Measurements from ENCODE around the gene ARSJ.
A peak's percentile ranks its signal among the peaks of the same experiment; 100 is the strongest.

Gene ARSJ

GRCh38 chr4:113987382-113987941 is 8.0 kb upstream of the ARSJ start:
- DNase-seq (ENCODE audit: low read depth) = no peak

DNA sequence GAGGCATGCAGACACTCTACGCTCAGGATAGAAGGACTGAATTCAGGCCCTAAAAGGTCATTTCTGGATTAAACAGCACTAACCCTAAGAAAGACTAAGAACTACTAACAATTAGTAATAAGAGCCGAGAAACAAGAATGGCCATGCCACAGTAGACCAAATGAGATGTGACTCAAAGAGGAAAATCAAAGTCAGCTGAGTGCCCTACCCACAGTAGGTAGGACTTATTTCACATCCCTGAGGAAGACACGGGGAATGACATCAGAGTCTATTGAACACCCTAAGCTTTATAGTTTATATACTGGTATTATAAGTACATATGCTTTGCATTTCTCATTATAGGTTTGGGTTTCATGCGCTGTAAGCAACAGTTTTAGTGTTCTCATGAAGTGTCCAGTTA is 2.7 kb upstream of the ARSJ start:
- DNase-seq (ENCODE audit: low read depth) = no peak

DNA sequence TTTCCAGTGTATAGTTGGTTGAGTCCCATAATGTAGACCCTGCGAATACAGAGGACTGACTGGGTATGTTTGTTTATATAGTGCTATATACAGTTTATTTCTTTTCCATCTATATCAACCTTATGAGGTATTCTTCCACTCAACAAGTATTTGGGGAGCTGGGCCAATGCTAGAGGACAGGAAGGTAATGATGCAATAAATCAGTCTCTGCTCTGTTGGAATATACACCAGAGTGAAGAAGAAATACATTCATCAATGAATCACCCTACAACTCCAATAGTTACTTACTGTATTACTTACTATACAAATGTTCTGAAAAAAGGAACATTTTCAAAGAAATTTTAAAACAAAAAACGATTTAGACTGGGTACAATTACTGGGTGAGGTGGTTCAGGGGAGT is 2.1 kb upstream of the ARSJ start:
- DNase-seq (ENCODE audit: low read depth) = no peak

DNA sequence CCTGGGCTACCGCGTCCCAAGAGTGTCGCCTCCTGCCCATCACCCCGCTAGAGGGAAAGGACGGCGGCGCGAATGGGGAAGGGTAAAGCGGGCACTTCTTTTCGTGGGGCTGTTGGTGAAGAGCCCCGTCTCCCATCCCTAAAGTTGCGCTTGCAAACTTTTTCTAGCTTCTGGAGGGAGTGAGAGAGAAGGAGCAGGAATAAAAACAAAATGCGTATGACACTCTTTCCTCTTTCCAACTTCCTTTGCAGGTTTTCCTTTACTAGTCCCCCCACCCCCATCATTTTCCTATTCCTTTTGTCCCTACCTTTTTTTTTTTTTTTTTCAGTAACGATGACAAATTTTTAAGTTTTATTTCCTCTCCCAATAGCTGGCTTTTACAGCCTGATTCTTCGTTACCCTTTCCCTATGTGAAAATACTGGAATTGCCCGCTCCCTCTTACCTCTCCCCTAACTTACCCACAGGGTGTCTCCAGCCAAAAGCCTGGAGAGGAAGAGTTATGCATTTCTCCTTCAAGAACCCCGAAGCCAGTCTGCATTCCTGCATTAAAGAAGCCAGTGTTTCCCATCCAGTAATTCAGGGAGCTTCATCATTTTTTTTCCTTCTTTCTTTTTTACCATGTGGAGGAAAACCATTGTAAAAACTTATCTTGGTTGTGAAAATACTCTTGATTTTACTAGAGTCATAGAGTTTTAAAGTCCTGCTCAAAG is 613 bp upstream of the ARSJ start:
- DNase-seq (ENCODE audit: low read depth) = no peak

GRCh38 chr4:113978561-113979147 is 793 bp downstream of the ARSJ start:
- DNase-seq (ENCODE audit: low read depth) = no peak

DNA sequence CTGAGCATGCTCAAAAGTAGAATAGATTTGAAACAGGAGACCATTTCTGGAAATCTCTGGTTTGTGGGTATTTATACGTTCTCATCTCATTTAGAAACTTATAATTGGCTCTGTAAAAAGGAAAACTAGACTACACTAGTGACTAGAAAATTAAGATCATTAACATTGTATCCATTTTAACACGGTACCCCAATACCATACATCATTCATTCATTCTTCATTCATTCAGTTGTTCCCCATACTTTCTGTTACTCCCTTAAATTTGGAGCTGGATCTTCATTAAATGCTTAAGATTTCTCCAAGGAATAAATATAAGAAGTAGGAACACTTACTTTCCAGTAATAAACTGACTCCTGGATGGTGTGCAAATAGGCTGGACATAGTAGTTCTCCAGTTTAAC is 1.3 kb downstream of the ARSJ start:
- no peak for DNase-seq (ENCODE audit: low read depth)

- DNase-seq (ENCODE audit: low read depth) = no peak
Measured at GRCh38 chr4:113977526-113977855, 2.0 kb downstream of the ARSJ start.

DNA sequence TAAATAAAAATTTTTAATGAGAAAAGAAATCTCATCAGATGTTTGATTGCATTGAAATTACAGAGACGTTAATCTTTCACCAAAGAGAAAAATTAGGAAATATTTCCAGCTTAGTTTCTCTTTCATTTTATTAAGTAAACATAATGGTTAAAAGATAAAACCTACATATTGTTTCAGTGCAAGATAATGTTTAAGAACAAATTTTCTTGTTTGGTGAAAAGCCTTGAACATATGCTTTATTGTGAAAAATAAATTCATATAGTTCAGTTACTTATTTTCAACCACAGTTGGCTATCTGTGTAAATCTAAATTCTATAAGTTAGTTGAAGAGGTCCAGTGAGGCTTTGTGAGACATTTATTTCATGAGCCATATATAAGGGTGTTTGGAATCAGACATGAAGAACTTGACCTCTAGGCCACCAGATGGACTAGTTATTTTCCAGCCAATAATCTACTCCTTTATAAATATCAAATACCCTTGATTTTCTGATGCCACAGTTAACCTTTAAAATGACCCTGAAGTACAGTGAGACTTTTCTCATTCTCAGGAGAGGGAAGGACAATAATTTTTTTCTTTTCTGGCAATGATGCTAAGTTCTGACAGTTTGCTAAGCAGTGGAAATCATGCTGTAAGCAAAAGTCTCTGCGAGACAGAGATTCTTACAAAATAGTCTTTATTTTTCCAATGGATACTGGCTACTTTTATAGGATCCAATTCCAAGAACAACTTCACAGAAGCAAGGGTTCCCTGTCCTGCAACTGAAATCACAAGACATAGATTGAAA is 2.5 kb downstream of the ARSJ start:
- DNase-seq (ENCODE audit: low read depth) = no peak

GRCh38 chr4:113975578-113975977 is 3.9 kb downstream of the ARSJ start:
- no peak for DNase-seq (ENCODE audit: low read depth)

- no peak for DNase-seq (ENCODE audit: low read depth)
Measured at GRCh38 chr4:113974467-113974866, 5.0 kb downstream of the ARSJ start.

DNA sequence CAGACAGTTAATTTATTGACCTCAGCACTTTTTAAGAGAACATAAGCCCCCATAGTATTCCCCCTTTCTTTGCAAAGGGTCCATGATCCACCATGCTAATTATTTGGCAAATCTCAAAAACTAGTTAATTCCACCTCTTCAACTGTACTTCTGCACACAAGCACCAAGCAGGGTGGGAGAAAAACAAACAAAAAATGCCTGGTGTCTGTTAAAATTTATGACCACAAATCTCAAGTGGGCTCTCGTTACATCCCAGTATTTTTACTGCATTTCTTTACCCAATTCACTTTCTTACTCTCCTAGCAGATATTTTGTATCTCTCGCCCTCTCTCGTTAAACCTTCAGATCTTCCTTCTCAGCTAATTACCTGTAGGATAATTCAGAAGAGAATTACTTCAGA is 6.1 kb downstream of the ARSJ start:
- no peak for DNase-seq (ENCODE audit: low read depth)

- DNase-seq (ENCODE audit: low read depth) = no peak
Measured at GRCh38 chr4:113972781-113973180, 6.7 kb downstream of the ARSJ start.

- DNase-seq (ENCODE audit: low read depth) = no peak
Measured at GRCh38 chr4:113971706-113972360, 7.6 kb downstream of the ARSJ start.

- DNase-seq (ENCODE audit: low read depth) = no peak
Measured at GRCh38 chr4:113969709-113970334, 9.6 kb downstream of the ARSJ start.

DNA sequence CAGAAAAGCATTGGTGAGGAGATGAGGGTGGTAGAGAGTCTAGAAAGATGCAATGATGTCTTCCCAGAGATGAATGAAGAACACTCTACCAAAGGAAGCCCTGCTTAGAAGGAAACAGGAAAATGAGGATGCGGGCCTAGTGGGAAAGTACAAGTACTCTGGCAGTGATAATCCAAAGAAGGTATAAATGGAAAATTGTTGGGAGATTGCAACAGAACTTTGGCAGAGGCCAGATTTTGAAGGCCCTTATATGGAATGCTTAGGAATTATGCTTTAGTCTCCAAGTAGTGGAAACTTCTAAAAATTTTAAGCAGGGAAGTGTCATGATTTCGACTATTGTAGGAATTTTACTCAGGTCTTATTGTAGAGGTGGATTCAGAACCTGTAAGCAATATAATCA is 11.0 kb downstream of the ARSJ start:
- DNase-seq (ENCODE audit: low read depth) = no peak

GRCh38 chr4:113967687-113968086 is 11.8 kb downstream of the ARSJ start:
- DNase-seq (ENCODE audit: low read depth) = no peak

DNA sequence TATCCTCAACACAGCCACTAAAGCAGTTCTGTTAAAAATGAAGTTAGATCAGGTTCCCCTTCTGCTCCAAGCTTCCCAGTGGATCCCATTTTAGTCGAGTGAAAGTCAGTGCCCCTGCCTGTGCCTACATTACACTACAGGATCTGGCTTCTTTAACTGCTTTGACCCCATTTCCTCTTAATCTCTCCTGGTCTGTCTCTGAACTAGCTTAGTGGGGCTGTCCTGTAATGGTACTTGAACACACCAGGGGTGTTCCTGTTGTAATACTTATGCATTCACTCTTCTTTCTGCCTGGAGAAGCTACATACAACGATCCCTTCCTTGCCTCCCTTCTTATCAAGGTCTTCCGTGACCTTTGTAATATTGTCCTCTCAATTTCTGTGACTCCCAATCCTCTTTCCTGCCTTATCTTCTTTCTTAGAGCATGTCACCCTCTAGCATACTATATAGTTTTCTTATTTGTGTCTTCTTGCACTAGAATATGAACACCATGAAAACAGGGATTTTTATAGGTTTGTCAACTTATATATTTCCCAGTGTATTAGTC is 16.7 kb downstream of the ARSJ start:
- no peak for DNase-seq (ENCODE audit: low read depth)

- no peak for DNase-seq (ENCODE audit: low read depth)
Measured at GRCh38 chr4:113962016-113962347, 17.5 kb downstream of the ARSJ start.

GRCh38 chr4:113960684-113961321 is 18.6 kb downstream of the ARSJ start:
- DNase-seq (ENCODE audit: low read depth) = no peak

GRCh38 chr4:113959539-113959937 is 19.9 kb downstream of the ARSJ start:
- no peak for DNase-seq (ENCODE audit: low read depth)

DNA sequence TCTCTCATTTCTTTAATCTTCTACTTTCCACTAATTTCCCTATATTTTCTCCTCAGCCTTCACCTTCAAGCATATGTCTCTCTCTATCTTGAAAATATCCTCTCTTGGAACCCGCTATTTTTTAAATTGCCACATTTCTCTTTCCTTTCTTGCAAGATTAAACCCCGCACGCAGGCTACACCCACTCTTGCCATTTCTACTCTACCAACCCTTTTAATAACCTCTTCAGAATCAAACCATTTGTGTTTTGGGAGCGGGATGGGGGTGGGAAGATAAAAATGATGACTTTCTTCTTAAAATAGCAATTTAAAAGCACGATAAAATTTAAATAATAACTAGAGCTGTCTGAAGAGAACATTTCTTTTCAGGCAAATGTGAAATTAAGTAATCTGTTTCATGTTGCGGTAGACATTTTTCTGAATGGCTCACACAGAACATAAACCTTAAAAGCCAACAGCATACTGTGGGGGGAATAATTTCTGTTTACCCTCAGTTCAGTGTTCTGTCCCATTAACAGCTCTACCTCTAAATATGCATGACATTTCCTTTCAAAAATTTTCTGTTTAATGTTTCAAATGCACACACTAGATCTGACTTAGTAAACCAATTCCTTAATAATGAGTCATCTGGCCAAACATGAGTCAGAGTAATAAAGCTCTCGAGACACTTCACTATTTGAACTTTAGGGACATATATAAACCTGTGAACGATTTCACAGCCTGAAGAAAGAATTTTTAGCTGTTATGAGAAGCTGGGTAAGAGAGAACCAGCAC is 20.5 kb downstream of the ARSJ start:
- DNase-seq (ENCODE audit: low read depth) = peak; percentile 87
